Measurements from ENCODE around the gene IQCK. TPM values are rescaled to one million over a fixed set of nuclear protein-coding genes. Genes with fewer than 3 reads are reported as not detected.
A peak's percentile ranks its signal among the peaks of the same experiment; 100 is the strongest.
"Not testable (repeated sequence)": the region's sequence is repeated elsewhere in the genome, so short reads cannot be mapped to it uniquely, and the experiment has no call there.

The IQCK gene
- total RNA-seq (ENCODE audit: insufficient read depth, low replicate concordance), result 0.24 TPM

GRCh38 chr16:19717741-19718623 lies at the start of gene IQCK, which contains the start of gene KNOP1:
IQCK (plus strand) TSS chr16:19718271; CDS start chr16:19718307, 36 bp downstream.
KNOP1 (minus strand) TSS chr16:19718227; CDS start chr16:19715035, 3,192 bp downstream.
- peak; percentile 94 for DNase-seq (ENCODE audit: low spot score)

- DNase-seq (ENCODE audit: low spot score), result no peak
Observed at GRCh38 chr16:19672378-19672777, 45.7 kb upstream of the IQCK start.

- no peak for DNase-seq (ENCODE audit: low spot score)
Observed at GRCh38 chr16:19674485-19674884, 43.6 kb upstream of the IQCK start.

- no peak for DNase-seq (ENCODE audit: low spot score)
Observed at GRCh38 chr16:19677402-19677801, 40.7 kb upstream of the IQCK start.

- no peak for DNase-seq (ENCODE audit: low spot score)
Observed at GRCh38 chr16:19678804-19679203, 39.3 kb upstream of the IQCK start.

GRCh38 chr16:19679281-19679680 lies 38.8 kb upstream of the IQCK start:
- DNase-seq (ENCODE audit: low spot score), result not testable (repeated sequence)

GRCh38 chr16:19680881-19681340 lies 37.2 kb upstream of the IQCK start:
- DNase-seq (ENCODE audit: low spot score), result no peak

- DNase-seq (ENCODE audit: low spot score), result no peak
Observed at GRCh38 chr16:19681637-19682036, 36.4 kb upstream of the IQCK start.

GRCh38 chr16:19683453-19684236 lies 34.4 kb upstream of the IQCK start:
- no peak for DNase-seq (ENCODE audit: low spot score)

- DNase-seq (ENCODE audit: low spot score), result no peak
Observed at GRCh38 chr16:19685176-19685575, 32.9 kb upstream of the IQCK start.

- no peak for DNase-seq (ENCODE audit: low spot score)
Observed at GRCh38 chr16:19687279-19687678, 30.8 kb upstream of the IQCK start.

GRCh38 chr16:19688396-19689024 lies 29.6 kb upstream of the IQCK start:
- no peak for DNase-seq (ENCODE audit: low spot score)

- DNase-seq (ENCODE audit: low spot score), result no peak
Observed at GRCh38 chr16:19689342-19689741, 28.7 kb upstream of the IQCK start.

GRCh38 chr16:19690196-19690595 lies 27.9 kb upstream of the IQCK start:
- DNase-seq (ENCODE audit: low spot score), result no peak

- DNase-seq (ENCODE audit: low spot score), result no peak
Observed at GRCh38 chr16:19691161-19691711, 26.8 kb upstream of the IQCK start.

GRCh38 chr16:19694989-19695388 lies 23.1 kb upstream of the IQCK start:
- no peak for DNase-seq (ENCODE audit: low spot score)

- peak; percentile 62 for DNase-seq (ENCODE audit: low spot score)
Observed at GRCh38 chr16:19696328-19696727, 21.7 kb upstream of the IQCK start.

GRCh38 chr16:19696961-19697360 lies 21.1 kb upstream of the IQCK start:
- no peak for DNase-seq (ENCODE audit: low spot score)

- DNase-seq (ENCODE audit: low spot score), result no peak
Observed at GRCh38 chr16:19697756-19698318, 20.2 kb upstream of the IQCK start.

GRCh38 chr16:19698480-19699465 lies 19.3 kb upstream of the IQCK start:
- no peak for DNase-seq (ENCODE audit: low spot score)
